KMS-11 (cell line): ENCODE measurements around the gene CEBPE.

Experiments used
- H2AFZ ChIP-seq: fragments of 200-600 bp; sonication (generic); 2 replicates; pipeline ENCODE4 v1.6.1; 2016; ENCODE audit warnings: antibody characterized with exemption, mixed run types, low read depth
- H3K27ac ChIP-seq: fragments of 200-600 bp; sonication (generic); 2 replicates; pipeline ENCODE4 v1.6.1; 2016; ENCODE audit warnings: mild to moderate bottlenecking, mixed run types
- H3K27me3 ChIP-seq: fragments of 200-600 bp; sonication (generic); 2 replicates; pipeline ENCODE4 v1.6.1; 2017; ENCODE audit warnings: mild to moderate bottlenecking, low read depth, mixed run types, moderate library complexity; ENCODE audit not compliant: insufficient read depth
- H3K36me3 ChIP-seq: fragments of 200-600 bp; sonication (generic); 2 replicates; pipeline ENCODE4 v1.6.1; 2017; ENCODE audit warnings: mild to moderate bottlenecking, mixed run types; ENCODE audit not compliant: insufficient read depth
- H3K4me1 ChIP-seq: fragments of 200-600 bp; sonication (generic); 2 replicates; pipeline ENCODE4 v1.6.1; 2016; ENCODE audit warnings: mild to moderate bottlenecking, low read depth, mixed run types; ENCODE audit not compliant: poor library complexity, severe bottlenecking
- H3K4me2 ChIP-seq: fragments of 200-600 bp; sonication (generic); 2 replicates; pipeline ENCODE4 v1.7.0; 2016; ENCODE audit warnings: mild to moderate bottlenecking, mixed run types
- H3K4me3 ChIP-seq: fragments of 200-600 bp; sonication (generic); IDR thresholded peaks from 2 replicates; pipeline ENCODE4 v1.6.1; 2017; ENCODE audit warnings: low read depth, low read length, mixed read lengths; ENCODE audit not compliant: insufficient read depth
- H3K79me2 ChIP-seq: fragments of 200-600 bp; sonication (generic); 2 replicates; pipeline ENCODE4 v1.6.1; 2016; ENCODE audit warnings: low read depth, mixed run types; ENCODE audit not compliant: insufficient read depth
- H3K9ac ChIP-seq: fragments of 200-600 bp; sonication (generic); 2 replicates; pipeline ENCODE4 v1.6.1; 2016; ENCODE audit warnings: mild to moderate bottlenecking, mixed run types
- H4K20me1 ChIP-seq: fragments of 200-600 bp; sonication (generic); 2 replicates; pipeline ENCODE4 v1.6.1; 2016; ENCODE audit warnings: mild to moderate bottlenecking, mixed run types; ENCODE audit not compliant: insufficient read depth
- CTCF ChIP-seq: fragments of 200-600 bp; sonication (generic); conservative IDR thresholded peaks from 2 replicates; pipeline ENCODE4 v1.6.1; 2017; ENCODE audit warnings: low read depth, mild to moderate bottlenecking, antibody characterized with exemption, low read length, moderate library complexity, mixed read lengths

The CEBPE gene

GRCh38 chr14:23115918-23116317 is 3.1 kb downstream of the CEBPE start:
- no peak overlapping the region for H3K4me3 ChIP-seq
- no peak overlapping the region for H3K4me2 ChIP-seq
- no peak for TF ChIP-seq CTCF
- H3K27me3 ChIP-seq: no peaks in the 10 kb centered on the region
- H3K36me3 ChIP-seq: no peaks in the 10 kb centered on the region
- no peak overlapping the region for H3K27ac ChIP-seq
- H3K4me1 ChIP-seq: peaks cover 5% of the 10 kb centered on the region
- H2AFZ ChIP-seq: no peak overlapping the region
- H3K9ac ChIP-seq: no peak overlapping the region
- H3K79me2 ChIP-seq: no peaks in the 10 kb centered on the region
- H4K20me1 ChIP-seq: no peaks in the 10 kb centered on the region

DNA sequence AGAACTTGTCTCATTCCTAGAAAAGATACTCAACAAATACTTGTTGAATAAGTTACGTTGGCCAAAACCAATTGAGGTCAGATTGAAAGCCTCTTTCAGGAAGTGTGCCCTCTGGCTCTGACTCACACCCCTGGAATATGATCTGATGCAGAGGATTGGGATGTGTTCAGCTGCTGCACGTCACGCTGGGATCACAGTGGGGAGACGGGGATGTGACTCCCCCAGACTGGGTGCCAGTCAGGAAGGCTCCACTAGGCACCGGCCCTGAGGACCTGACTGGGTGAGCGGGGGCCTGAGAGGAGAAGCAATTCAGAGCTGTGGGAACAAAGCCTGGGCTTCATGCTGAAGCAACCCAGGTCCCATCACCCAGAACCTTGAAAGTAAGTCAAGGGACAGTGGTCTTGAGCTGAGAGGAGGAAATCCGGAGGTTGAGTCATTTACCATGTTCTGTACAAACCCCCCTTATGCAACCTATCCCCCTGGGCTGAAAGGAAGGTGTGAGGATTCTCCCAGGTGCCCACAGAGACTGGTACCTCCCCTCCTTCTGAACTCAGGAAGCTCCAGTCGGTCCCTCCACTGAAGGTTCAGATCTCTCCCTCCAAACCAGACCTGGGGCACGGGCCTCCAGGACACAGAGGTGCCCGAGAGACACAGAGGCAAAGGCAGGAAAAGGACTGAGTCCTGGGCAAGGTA is 3.9 kb downstream of the CEBPE start:
- Histone ChIP-seq H3K36me3 (no peaks in the 10 kb centered on the region), H4K20me1 (no peaks in the 10 kb centered on the region), H3K9ac (no peak overlapping the region), H3K79me2 (no peaks in the 10 kb centered on the region), H3K27ac (no peak overlapping the region), H2AFZ (no peak overlapping the region), H3K4me2 (no peak overlapping the region), H3K4me1 (no peaks in the 10 kb centered on the region), H3K27me3 (no peaks in the 10 kb centered on the region), H3K4me3 (no peak overlapping the region)
- TF ChIP-seq CTCF: no peak

DNA sequence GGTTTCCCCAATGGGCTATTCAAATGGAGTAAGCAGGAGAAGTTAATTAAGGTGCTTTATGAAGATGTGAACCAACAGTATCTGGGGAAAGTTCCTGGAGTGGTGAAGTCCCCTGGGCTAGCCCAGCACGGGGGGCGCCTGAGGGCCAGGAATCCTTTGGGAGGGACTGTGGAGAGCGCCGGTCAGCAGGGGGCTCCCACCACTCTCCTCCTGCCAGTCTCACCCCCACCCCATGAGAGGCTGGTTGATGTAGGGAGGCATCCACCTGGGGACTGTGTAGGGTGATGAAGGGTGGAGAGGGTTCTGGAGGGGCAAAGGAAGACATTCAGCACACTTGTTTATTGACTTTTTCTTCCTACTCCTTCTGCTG is 4.4 kb downstream of the CEBPE start:
- no peaks in the 10 kb centered on the region for H4K20me1 ChIP-seq
- H3K27ac ChIP-seq: no peak overlapping the region
- no peak overlapping the region for H3K4me2 ChIP-seq
- H2AFZ ChIP-seq: no peak overlapping the region
- no peaks in the 10 kb centered on the region for H3K36me3 ChIP-seq
- H3K79me2 ChIP-seq: no peaks in the 10 kb centered on the region
- no peaks in the 10 kb centered on the region for H3K27me3 ChIP-seq
- no peak overlapping the region for H3K9ac ChIP-seq
- no peak overlapping the region for H3K4me3 ChIP-seq
- TF ChIP-seq CTCF: no peak
- H3K4me1 ChIP-seq: no peaks in the 10 kb centered on the region

DNA sequence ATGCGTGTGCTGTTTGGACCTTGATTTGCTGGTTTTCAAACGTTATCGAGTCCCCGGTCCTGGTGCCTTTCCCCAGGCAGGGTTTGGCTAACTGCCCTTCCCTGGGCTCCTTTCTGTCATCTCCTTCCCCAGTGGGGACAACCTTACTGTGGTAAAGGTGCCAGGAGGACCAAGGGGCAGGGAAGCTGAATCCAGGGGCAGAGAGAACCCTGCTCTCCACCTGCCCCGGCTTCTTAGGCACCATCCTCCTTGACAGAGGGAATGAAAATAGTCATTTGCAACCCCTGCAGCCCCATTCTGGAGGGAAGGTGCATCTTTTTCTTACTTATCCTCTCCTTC is 5.0 kb downstream of the CEBPE start:
- Histone ChIP-seq H3K36me3 (no peaks in the 10 kb centered on the region), H2AFZ (no peak overlapping the region), H3K9ac (no peak overlapping the region), H3K79me2 (no peaks in the 10 kb centered on the region), H3K4me3 (no peak overlapping the region), H3K27ac (no peak overlapping the region), H3K4me2 (no peak overlapping the region), H3K4me1 (no peaks in the 10 kb centered on the region), H4K20me1 (no peaks in the 10 kb centered on the region), H3K27me3 (no peaks in the 10 kb centered on the region)
- no peak for TF ChIP-seq CTCF
